Keratinocyte (primary cell): ENCODE measurements around the gene MLXIP. TPM values are rescaled to one million over a fixed set of nuclear protein-coding genes. Genes with fewer than 3 reads are reported as not detected.
A peak's percentile ranks its signal among the peaks of the same experiment; 100 is the strongest.

ENCODE experiments used
- DNase-seq: peaks from one replicate; pipeline ENCODE4 v3.0.0-alpha.2; 2011; ENCODE audit warnings: low read depth, missing footprints, low spot score
- FAIRE-seq: peaks from 2 replicates; lab custom pipeline; 2011; peaks lifted over from hg19 to GRCh38; lab: Jason Lieb, UNC
- H2AFZ ChIP-seq: 2 replicates; pipeline ENCODE4 v1.6.0; 2012; ENCODE audit warnings: low read length, control low read depth, inconsistent platforms; ENCODE audit not compliant: control insufficient read depth
- H3K27ac ChIP-seq: 2 replicates; pipeline ENCODE4 v1.5.1; 2011; ENCODE audit warnings: low read length; ENCODE audit not compliant: control insufficient read depth, insufficient read depth
- H3K27me3 ChIP-seq: 3 replicates; pipeline ENCODE4 v1.6.0; 2011; ENCODE audit warnings: low read length; ENCODE audit not compliant: control insufficient read depth, insufficient read depth; ENCODE audit errors: extremely low read depth
- H3K36me3 ChIP-seq, 2 experiments: 2 replicates in 1 of 2; 3 replicates in 1 of 2; pipeline ENCODE4 v1.5.1; 2011; ENCODE audit warnings: low read length in 2 of 2, mild to moderate bottlenecking in 1 of 2; ENCODE audit not compliant: control insufficient read depth in 2 of 2, insufficient read depth in 2 of 2; ENCODE audit errors: extremely low read depth in 1 of 2
- H3K4me1 ChIP-seq: 3 replicates; pipeline ENCODE4 v1.5.1; 2011; ENCODE audit warnings: low read length; ENCODE audit not compliant: control insufficient read depth, insufficient read depth; ENCODE audit errors: extremely low read depth
- H3K4me2 ChIP-seq: 3 replicates; pipeline ENCODE4 v1.6.0; 2011; ENCODE audit warnings: low read depth, low read length; ENCODE audit not compliant: control insufficient read depth, insufficient read depth; ENCODE audit errors: extremely low read depth
- H3K4me3 ChIP-seq, 3 experiments: fragments of 200-600 bp in 1 of 3; sonication (generic) in 1 of 3; 2 replicates in 2 of 3; 3 replicates in 1 of 3; pipeline ENCODE4 v1.5.1; 2011 to 2016; ENCODE audit warnings: low read length in 3 of 3, mild to moderate bottlenecking in 3 of 3, control low read depth in 2 of 3, inconsistent platforms in 1 of 3, low read depth in 1 of 3, mixed read lengths in 1 of 3, mixed run types in 1 of 3, moderate library complexity in 1 of 3; ENCODE audit not compliant: control insufficient read depth in 2 of 3, insufficient read depth in 2 of 3; ENCODE audit errors: extremely low read depth in 1 of 3
- H3K79me2 ChIP-seq: 2 replicates; pipeline ENCODE4 v1.6.0; 2012; ENCODE audit warnings: low read length; ENCODE audit not compliant: control insufficient read depth, insufficient read depth
- H3K9ac ChIP-seq: 3 replicates; pipeline ENCODE4 v1.6.0; 2011; ENCODE audit warnings: low read length; ENCODE audit not compliant: control insufficient read depth, insufficient read depth; ENCODE audit errors: extremely low read depth
- H3K9me1 ChIP-seq: 3 replicates; pipeline ENCODE4 v1.6.0; 2011; ENCODE audit warnings: low read length; ENCODE audit not compliant: control insufficient read depth, insufficient read depth; ENCODE audit errors: extremely low read depth
- H3K9me3 ChIP-seq: 2 replicates; pipeline ENCODE4 v1.5.1; 2012; ENCODE audit warnings: low read depth, low read length; ENCODE audit not compliant: control insufficient read depth
- H4K20me1 ChIP-seq: 3 replicates; pipeline ENCODE4 v1.6.0; 2011; ENCODE audit warnings: low read length; ENCODE audit not compliant: control insufficient read depth, insufficient read depth; ENCODE audit errors: extremely low read depth
- CTCF ChIP-seq, 3 experiments: IDR thresholded peaks in 1 of 3; conservative IDR thresholded peaks in 1 of 3; optimal IDR thresholded peaks in 1 of 3; 2 replicates in 2 of 3; 3 replicates in 1 of 3; pipeline versions ENCODE3 to v1.5.1; 2011; ENCODE audit warnings: low read length in 3 of 3, mild to moderate bottlenecking in 3 of 3, moderate library complexity in 2 of 3, control low read depth in 1 of 3, inconsistent platforms in 1 of 3; ENCODE audit not compliant: insufficient read depth in 2 of 3; ENCODE audit errors: extremely low read depth in 1 of 3
- EZH2 ChIP-seq: IDR thresholded peaks from one replicate; pipeline ENCODE4 v1.6.1; 2012; ENCODE audit warnings: inconsistent platforms, mild to moderate bottlenecking, low read length, moderate library complexity
- dilution Hi-C: fragments of 300-500 bp; cut with MboI; formaldehyde crosslinking; loops from one replicate; pipeline ENCODE4 v1.7.0; 2020; ENCODE audit warnings: low sequenced_read_pairs; ENCODE audit not compliant: extremely low pct_ligation_motif_present
- polyA plus RNA-seq, 5 experiments: library from polyadenylated mRNA; depleted of rRNA in 3 of 5; stranded (reverse) in 3 of 5; stranded (forward) in 1 of 5; unstranded in 1 of 5; fragments of >200 nt; gene quantifications; 1 replicate in 1 of 5; 2 replicates in 3 of 5; 3 replicates in 1 of 5; pipeline versions ENCODE4 v1.2.1 to v1.2.3, GENCODE V29; 2011 to 2012; ENCODE audit warnings: missing spikeins in 2 of 5, low read depth in 1 of 5, low replicate concordance in 1 of 5

Gene MLXIP
- polyA plus RNA-seq, 1 donor (not counting 4 experiments of a cell fraction or from before 2014, with no cell fraction given), result 5.5 TPM

- Histone ChIP-seq H3K27me3 (no peaks in the 10 kb centered on the region), H4K20me1 (peaks cover 3% of the 10 kb centered on the region), H3K9me1 (peaks cover 2% of the 10 kb centered on the region), H3K4me2 (no peak overlapping the region), H3K36me3 (peaks cover 4 to 23% of the 10 kb centered on the region in 2 experiments), H3K9me3 (no peaks in the 10 kb centered on the region), H3K27ac (no peak overlapping the region), H3K9ac (no peak overlapping the region), H3K79me2 (peaks cover 57% of the 10 kb centered on the region), H3K4me3 (no peak overlapping the region), H3K4me1 (peaks cover 44% of the 10 kb centered on the region), H2AFZ (no peak overlapping the region)
- dilution Hi-C loops, result no loop called here
- TF ChIP-seq EZH2 (no peak), CTCF (optimal IDR thresholded peaks at IDR 0.05 in 1 of 3, IDR thresholded peaks at IDR 0.05 in 1 of 3, conservative IDR thresholded peaks at IDR 0.05 in 1 of 3; ENCODE audit: extremely low read depth in 1 of 3, insufficient read depth in 2 of 3, low read length in 3 of 3) (no peak)
- no peak for FAIRE-seq
- no peak for DNase-seq
These were observed 46.0 kb upstream of the MLXIP start for GRCh38 chr12:122032580-122032979.

GRCh38 chr12:122035292-122035691 lies 43.3 kb upstream of the MLXIP start:
- Histone ChIP-seq H3K4me1 (peaks cover 17% of the 10 kb centered on the region), H3K4me2 (peak overlapping the region; percentile 72), H3K9ac (peak overlapping the region; percentile 35), H3K27me3 (no peaks in the 10 kb centered on the region), H3K27ac (peak overlapping the region; percentile 45), H3K4me3 (peak overlapping the region in 1 of 3 experiments; percentile 7), H4K20me1 (no peaks in the 10 kb centered on the region), H3K9me1 (no peaks in the 10 kb centered on the region), H3K79me2 (peaks cover 36% of the 10 kb centered on the region), H3K36me3 (peaks cover 8 to 27% of the 10 kb centered on the region in 2 experiments), H3K9me3 (no peaks in the 10 kb centered on the region), H2AFZ (peak overlapping the region; percentile 22)
- DNase-seq, result no peak
- dilution Hi-C loops, result no loop called here
- peak; percentile 75 for FAIRE-seq
- no peak for TF ChIP-seq CTCF (optimal IDR thresholded peaks at IDR 0.05 in 1 of 3, IDR thresholded peaks at IDR 0.05 in 1 of 3, conservative IDR thresholded peaks at IDR 0.05 in 1 of 3; ENCODE audit: extremely low read depth in 1 of 3, insufficient read depth in 2 of 3, low read length in 3 of 3)
- TF ChIP-seq EZH2, result no peak
